ENCODE results near the gene ACTR3C.
"Not testable (repeated sequence)": the region's sequence is repeated elsewhere in the genome, so short reads cannot be mapped to it uniquely, and the experiment has no call there.

ACTR3C gene

DNA sequence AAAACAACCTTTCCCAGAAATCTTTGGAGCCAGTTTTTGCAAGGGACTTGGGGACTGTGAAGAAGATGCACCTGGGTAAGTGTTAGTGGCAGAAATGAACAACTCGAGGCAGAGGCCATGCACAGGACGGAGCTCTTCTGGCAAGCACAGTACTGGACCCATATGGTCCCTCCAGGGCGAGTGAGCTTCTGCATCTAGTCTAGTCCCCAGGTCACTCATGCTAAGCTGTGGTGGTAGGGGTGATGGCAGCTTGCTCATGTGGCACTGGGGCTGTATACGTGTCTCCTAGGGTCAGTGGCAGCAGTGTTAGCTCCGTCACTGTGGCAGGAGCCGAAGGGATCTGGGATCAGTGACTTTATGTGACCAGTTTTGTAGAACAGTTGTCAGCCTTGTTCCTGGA, 9.5 kb downstream of the ACTR3C start:
- DNase-seq (ENCODE audit: low read depth in 2 of 2) = no peak

DNA sequence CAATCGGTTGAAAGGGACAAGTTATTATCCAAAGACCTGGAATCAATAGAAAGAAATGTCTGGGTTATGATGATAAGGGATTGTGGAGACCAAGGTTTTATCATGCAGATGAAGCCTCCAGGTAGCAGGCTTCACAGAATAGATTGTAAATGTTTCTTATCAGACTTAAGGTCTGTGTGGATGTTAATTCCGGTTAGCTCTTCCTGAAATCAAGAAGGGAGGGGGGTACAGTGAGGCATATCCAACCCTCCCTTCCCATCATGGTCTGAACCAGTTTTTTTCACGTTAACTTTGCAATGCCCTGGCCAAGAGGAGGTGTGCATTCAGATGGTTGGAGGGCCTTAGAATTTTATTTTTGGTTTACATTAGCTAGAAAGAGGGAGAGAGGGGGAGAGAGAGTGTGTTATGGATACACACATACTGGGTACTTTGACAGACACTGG, 10.0 kb downstream of the ACTR3C start:
- no peak for DNase-seq (ENCODE audit: low read depth in 2 of 2)

DNA sequence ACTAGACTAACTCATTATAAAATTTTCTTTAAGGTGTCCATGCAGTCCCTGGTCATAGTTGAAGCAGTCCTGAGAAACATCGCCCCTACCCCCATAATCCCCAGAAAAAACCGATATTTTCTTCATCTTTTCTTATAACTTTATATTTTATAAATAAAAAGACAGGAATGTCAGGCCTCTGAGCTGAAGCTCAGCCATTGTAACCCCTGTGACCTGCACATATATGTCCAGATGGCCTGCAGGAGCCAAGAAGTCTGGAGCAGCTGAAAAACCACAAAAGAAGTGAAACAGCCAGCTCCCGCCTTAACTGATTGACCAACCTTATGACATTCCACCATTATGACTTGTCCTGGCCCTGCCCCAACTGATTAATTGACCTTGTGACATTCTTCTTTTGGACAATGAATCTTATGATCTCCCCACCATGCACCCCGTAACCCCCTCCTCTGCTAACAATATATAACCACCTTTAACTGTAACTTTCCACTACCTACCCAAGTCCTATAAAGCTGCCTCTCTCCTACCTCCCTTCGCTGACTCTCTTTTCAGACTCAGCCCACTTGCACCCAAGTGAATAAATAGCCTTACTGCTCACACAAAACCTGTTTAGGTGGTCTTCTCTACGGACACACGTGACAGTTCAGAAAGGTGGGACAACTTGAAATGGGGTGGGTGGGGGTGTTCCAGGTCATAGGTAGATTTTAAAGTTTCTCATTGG, 10.5 kb downstream of the ACTR3C start:
- not testable (repeated sequence) for DNase-seq (ENCODE audit: low read depth in 2 of 2)

DNA sequence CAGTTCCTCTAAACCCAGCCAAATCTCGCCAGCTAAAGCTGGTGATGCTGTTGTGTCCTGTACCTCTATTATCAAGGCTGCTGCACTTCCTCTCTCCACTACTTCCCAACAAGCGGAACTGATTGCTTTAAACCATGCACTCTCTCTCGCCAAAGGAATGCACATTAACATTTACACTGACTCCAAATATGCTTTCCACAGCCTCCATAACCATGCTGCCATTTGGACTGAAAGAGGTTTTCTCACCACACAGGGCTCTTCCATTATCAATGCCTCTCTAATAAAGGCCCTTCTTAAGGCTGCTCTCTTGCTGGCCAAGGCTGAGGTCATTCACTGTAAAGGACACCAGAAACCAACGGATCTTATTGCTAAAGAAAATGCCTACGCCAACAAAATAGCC, 11.6 kb downstream of the ACTR3C start:
- DNase-seq (ENCODE audit: low read depth in 2 of 2) = no peak

DNA sequence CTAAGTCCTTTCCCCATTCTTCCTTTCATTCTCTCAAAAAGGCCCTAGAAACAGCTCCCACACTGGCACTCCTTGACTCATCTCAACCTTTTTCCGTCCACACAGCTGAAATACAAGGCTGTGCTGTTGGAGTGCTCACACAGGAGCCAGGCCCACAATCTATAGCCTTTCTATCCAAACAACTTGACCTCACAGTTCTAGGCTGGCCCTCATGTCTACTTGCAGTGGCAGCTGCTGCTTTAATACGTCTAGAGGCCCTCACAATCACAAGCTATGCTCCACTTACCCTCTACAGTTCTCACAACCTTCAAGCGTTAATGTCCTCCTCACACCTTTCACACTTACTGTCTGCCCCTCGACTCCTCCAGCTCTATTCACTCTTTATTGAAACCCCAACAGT, 12.2 kb downstream of the ACTR3C start:
- no peak for DNase-seq (ENCODE audit: low read depth in 2 of 2)

DNA sequence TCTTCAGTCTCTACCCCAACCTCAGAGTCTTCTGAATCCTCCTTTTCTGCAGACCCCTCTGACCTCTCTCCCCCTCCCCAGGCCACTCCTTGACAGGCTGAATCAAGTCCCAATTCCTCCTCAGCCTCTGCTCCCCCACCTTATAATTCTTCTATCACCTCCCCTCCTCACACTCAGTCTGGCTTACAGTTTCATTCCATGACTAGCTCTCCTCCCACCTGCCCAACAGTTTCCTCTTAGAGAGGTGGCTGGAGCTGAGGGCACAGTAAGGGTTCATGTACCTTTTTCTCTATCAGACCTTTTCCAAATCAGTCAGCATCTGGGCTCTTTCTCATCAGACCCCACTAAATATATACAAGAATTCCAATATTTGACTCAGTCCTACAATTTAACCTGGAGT, 14.8 kb downstream of the ACTR3C start:
- DNase-seq (ENCODE audit: low read depth in 2 of 2) = no peak

DNA sequence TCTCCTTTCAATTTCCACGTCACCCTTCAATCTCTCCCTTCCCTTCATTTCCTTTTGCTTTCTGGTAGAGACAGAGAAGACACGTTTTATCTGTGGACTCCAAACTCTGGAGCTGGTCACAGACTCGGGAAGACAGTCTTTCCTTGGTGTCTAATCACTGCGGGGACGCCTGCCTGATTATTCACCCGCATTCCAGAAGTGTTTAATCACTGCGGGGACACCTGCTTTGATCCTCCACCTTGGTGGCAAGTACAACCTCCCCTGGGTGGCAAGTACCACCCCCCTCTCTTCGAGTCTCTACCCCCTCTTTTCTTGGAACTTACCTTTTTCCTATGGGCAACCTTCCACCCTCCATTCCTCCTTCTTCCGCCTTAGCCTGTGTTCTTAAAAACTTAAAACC, 15.4 kb downstream of the ACTR3C start:
- DNase-seq (ENCODE audit: low read depth in 2 of 2) = no peak

DNA sequence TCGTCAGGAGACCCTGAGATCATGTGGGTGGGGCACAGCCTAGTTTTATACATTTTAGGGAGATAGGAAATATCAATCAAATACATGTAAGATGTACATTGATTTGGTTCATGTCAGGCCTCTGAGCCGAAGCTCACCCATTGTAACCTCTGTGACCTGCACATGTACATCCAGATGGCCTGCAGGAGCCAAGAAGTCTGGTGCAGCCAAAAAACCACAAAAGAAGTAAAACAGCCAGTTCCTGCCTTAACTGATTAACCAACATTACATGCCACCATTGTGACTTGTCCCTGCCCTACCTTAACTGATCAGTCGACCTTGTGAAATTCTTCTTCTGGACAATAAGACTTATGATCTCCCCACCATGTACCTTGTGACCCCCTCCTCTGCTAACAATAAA, 16.2 kb downstream of the ACTR3C start:
- DNase-seq (ENCODE audit: low read depth in 2 of 2) = no peak

DNA sequence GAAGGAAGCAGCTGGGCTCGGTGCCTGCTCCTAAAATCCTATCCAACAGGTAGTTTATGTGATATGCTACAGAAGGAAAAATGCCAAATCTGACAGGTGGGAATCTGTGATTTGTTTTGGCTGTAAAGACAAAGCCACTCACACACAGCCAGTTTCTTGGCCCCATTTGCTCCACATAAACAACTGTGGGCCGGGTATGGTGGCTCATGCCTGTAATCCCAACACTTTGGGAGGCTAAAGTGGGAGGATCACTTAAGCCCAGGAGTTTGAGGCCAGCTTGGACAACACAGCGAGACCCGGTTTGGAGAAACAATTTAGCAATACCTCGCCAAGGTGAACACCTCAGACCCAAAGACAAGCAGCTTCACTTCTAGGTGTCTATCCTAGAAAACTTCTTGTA, 17.0 kb downstream of the ACTR3C start:
- not testable (repeated sequence) for DNase-seq (ENCODE audit: low read depth in 2 of 2)

DNA sequence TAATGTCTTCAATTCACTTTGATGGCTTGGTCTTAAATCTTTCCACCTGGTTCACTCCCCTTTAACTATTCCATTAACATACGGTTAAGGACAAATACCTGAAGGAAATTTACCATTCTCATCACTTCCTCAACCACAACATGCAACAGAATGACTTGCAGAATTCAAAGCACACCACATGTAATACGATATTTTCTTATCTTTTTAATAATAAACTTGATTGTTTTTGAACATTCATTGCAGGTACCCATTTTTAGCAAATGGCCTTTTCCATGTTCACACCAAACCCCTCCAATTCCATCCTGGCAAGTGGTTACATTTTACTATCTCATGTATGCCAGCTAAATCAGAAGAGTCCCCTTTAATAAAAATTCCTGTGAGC, 17.5 kb downstream of the ACTR3C start:
- DNase-seq (ENCODE audit: low read depth in 2 of 2) = not testable (repeated sequence)

DNA sequence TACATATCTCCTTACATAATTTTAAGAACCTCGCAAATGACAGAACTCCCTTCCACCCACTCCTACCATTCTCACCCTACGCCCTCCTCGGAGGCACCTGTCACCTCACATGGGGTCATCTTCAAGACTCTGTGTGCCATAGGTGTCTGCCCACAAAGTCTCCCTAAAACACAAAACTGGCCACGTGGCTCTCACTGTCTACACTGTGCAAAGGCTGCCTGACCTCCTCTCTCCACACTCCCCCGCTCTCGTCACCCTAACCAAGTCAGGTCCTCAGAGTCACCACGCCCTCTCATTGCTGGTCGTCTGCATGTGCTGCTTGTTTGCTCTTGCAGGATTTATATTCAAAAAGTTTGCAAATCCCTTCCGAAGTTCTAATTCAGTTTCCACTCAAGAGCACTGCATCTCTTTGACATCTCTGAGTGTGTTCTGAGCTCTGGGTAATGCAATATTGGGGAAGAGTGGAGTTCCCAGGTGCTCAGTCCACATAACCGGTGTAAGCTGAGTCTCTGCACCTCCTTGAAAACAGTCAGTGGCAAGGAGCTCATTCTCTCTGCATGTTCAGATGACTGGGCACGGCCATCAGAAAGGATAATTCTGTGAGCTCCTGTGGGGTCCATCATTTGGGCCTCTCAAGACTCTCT, 18.0 kb downstream of the ACTR3C start:
- not testable (repeated sequence) for DNase-seq (ENCODE audit: low read depth in 2 of 2)

DNA sequence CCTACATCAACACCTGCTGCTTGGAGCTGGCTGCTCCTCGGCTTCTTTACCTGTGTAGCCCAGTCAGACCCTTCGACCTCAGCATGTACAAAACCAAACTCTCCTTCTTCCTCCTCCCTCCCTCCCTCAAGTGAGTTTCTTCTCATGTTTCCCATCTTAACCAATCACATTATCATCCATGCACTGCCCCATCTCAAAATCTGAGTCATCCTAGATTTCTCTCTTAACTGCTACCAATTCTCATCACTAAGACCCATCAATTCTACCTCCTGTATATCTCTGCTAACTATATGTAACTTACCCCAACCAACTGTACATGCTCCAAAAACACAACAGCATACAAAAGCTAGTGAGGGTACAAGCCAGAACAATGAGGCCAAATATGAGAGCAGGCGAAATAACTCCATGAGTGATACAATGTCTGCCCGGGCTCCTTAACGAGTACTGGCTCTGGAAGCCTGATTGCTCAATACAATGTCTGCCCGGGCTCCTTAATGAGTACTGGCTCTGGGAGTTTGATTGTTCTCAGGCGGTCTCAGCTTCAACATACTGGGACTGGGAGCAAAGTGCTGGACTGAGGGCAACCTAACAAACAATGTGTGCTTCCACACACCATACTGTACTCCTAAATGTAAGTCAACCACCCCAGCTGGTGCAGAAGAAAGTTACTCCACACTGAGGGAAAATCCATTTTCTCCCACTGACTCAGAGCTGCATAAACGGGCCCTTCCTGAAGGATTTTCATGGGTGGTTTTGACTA, 18.7 kb downstream of the ACTR3C start:
- DNase-seq (ENCODE audit: low read depth in 2 of 2) = not testable (repeated sequence)

DNA sequence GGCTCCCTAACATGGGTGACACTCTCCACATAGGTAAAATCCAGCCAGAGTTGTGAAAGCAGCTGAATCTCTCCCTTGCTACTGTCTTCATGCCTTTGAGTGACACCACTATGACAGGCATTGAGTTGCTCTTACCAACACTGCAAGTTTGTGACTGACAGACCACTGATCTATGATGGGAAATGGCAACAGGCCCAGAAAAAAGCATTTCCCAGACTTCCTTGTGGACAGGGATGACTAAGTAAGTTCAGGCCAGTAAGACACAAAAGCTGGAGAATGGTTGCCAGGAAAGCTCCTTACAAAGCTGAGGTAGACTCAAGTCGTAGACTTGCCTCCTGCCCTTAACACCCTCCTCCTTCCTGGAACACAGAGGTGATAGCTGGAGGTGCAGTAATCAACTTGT, 20.4 kb downstream of the ACTR3C start:
- DNase-seq (ENCODE audit: low read depth in 2 of 2) = not testable (repeated sequence)

DNA sequence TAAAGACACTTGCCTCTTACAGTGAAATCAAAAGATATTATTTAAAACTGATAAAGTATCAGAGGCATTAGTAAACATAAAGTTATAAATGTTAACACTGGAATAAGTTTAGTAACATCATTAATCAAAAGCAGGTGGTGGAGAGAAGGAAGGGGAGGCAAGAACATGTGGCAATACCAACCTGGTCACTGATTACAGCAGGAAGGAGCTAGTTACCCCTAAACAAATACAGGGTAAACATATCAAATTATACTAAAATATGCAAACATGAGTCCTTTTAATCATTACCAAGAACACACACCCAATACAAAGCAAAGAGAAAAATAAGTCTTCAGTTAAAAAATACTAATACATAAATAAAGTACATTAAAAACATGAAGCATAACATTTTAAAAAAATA, 25.4 kb downstream of the ACTR3C start:
- DNase-seq (ENCODE audit: low read depth in 2 of 2) = not testable (repeated sequence)

DNA sequence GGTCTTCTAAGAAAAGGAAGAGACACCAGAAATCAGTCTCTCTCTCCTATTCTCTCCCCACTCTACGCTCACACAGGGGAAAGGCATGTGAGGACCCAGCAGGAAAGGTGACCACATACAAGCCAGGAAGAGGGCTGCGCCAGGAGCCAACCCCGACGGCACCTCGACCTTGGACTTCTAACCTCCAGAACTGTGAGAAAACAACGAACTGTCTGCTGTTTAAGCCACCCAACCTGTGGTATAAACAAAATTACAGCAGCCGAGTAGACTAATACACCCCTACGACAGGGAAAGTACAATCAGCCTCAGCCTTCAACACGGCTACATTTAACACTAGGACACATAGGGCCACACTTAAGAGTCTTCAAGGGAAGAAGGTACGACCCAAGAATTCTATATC, 26.5 kb downstream of the ACTR3C start:
- not testable (repeated sequence) for DNase-seq (ENCODE audit: low read depth in 2 of 2)

DNA sequence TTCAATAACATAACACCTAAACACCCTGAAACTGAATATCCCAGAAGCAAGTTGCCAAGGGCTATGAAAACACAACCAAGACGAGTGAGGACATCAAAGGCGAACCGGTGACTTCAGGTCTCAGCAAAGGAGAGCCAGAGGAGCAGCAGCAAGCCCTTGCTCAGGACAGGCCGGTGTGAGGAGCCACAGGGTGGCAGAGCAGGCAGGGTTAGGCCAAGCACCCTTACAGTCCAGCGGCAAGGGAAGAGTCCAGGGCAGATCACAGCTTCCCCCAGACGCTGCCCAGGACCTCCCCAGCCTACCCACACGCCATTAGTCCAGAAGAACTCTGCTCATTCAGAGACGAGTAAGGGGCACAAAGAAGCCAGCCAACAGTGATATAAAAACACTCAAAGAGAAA, 27.7 kb downstream of the ACTR3C start:
- DNase-seq (ENCODE audit: low read depth in 2 of 2) = not testable (repeated sequence)

DNA sequence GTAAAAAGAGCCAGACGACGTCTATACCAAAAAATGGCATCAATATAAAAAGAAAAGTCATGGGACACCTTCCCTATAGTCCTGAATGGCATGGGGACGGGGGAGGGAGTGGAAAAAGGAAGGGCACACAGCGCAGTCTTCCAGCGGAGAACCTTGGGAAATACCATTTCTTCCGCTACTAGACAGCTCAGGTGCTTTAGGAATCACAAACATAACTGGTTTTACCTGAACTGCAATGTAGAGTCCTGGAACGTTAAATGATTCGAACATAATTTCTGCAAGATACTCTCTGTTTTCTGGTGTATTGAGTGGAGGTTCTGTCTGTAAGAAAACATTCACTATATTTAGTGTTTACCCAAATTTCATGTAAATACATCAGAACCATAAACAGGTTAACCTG, 28.3 kb downstream of the ACTR3C start:
- not testable (repeated sequence) for DNase-seq (ENCODE audit: low read depth in 2 of 2)

DNA sequence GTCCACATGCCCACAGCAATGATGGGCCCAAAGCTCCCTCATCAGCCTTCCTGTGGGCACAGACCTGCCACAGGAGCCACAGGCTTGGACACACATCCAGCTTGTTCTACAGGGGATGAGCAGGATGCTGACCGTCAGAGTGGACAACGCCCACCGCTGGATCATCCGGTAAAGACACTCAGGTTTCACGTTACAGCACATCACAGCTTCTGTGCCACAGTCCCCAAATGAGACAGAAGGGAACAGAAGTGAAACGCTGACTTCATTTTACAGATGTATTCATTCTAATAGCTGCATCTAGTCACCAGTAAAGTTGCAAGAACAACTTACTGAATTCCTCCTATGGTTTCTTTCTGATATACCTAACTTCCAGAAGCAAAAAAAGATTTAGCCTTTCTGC, 33.0 kb downstream of the ACTR3C start:
- DNase-seq (ENCODE audit: low read depth in 2 of 2) = not testable (repeated sequence)

DNA sequence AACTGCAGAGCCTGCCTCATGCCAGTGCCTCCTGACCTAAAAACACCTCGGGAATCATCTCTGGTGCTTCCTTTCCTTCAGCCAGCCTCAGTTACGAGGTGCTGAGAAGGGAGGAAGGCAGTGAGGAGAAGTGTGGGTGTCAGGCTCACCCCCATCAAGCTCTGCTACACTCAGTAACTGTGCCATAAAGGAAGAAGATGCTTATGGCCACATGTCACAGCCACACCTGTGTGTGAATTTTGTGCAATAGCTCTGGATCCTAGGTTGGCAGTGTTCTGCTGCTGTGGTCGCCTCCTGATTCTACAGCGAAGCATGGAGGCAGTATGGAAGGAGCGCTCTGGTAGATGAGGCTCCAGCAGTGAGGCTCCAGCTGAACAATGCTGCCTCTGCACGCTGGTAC, 34.5 kb downstream of the ACTR3C start:
- not testable (repeated sequence) for DNase-seq (ENCODE audit: low read depth in 2 of 2)

DNA sequence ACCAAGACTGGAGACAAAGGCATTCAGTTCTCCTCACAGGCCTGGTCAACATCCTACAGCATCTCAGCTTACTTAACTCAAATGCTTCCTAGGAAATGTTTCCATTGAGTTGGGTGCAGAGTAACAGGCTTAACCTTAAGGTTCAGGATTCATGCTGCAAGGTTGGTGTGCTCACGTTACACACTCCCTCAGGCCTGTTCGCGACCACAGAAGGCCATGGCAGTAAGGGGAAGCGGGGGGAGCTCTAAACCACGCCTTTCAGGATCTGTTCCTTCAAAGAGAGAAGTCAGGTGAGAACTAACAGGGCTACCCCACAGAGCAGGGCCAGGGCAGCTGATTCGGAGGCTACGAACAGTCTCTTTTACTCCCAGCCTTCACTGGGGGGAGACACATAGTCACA, 35.5 kb downstream of the ACTR3C start:
- DNase-seq (ENCODE audit: low read depth in 2 of 2) = not testable (repeated sequence)

DNA sequence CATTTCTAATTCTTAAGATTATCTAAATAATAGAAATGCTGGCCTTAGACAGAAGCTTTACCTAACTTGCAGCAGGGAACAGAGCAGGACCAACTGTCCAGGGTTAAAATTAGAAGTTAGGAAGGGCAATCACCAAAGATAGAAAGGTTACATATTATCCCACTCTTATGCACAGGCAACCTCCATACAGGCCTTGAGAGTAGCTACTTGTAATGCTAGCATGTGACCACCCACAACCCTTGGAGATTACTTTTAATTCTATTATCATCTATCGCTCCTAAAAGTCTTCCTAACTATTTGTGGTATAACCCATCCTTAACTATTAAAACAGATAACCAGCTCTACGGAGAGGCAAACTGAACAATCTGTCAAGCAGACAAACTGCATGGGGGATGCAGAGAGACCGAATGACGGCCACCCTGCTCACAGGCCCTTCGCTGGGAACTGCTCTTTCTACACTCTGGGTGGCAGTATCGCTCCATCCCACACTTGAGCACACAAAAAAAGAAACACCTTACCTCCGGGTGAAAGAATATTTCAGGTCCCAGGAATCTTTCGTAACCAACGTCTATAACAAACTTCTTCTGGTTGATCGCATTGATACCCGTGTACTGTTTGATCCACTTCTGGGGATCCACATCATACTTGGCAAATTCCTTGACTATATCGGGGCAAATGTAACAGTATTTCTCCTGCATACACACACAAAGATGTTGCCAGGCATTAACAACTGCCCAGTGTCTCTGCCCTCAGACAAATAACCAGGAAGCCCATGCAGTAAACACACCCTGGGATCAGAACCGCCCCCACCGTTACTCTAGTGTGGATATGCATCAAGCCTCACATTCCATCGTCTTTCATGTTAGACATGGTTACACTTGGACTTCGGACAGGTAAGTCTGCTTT, 37.2 kb downstream of the ACTR3C start:
- peak in 1 of 2 experiments; percentile 1 for DNase-seq (ENCODE audit: low read depth in 2 of 2)

DNA sequence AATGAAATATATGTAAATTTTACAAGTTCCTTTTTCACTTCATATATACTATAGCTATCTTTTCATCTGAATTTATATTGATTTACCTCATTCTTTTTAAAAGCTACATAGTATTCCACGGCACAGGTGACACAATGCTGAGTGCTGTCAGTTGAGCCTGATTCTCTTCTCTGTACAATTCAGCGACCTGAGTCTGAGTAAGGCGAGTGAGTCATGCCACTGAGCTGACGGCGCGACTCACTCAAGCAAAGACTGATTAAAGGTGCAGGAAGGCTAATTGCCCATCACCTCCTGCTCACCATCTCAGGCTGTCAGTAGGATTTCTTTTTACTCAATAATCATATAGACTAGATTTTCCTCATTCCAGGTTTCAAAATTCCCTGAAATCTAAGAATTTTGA, 39.7 kb downstream of the ACTR3C start:
- not testable (repeated sequence) for DNase-seq (ENCODE audit: low read depth in 2 of 2)
